ENCODE results near the gene DOK6.
"Not testable (repeated sequence)": the region's sequence is repeated elsewhere in the genome, so short reads cannot be mapped to it uniquely, and the experiment has no call there.

DOK6 gene

GRCh38 chr18:69879051-69879450 is 478.4 kb downstream of the DOK6 start:
- DNase-seq: not testable (repeated sequence)

- DNase-seq: no peak
Observed at GRCh38 chr18:69880083-69880482, 479.4 kb downstream of the DOK6 start.

- no peak for DNase-seq
Observed at GRCh38 chr18:69882965-69883668, 482.4 kb downstream of the DOK6 start.

GRCh38 chr18:69883781-69884180 is 483.1 kb downstream of the DOK6 start:
- no peak for DNase-seq

- no peak for DNase-seq
Observed at GRCh38 chr18:69885355-69885754, 484.7 kb downstream of the DOK6 start.

- DNase-seq: no peak
Observed at GRCh38 chr18:69885841-69886531, 485.3 kb downstream of the DOK6 start.

- DNase-seq: no peak
Observed at GRCh38 chr18:69887256-69887655, 486.6 kb downstream of the DOK6 start.

GRCh38 chr18:69889009-69889408 is 488.3 kb downstream of the DOK6 start:
- no peak for DNase-seq

GRCh38 chr18:69890558-69890957 is 489.9 kb downstream of the DOK6 start:
- no peak for DNase-seq

- DNase-seq: no peak
Observed at GRCh38 chr18:69894467-69894866, 493.8 kb downstream of the DOK6 start.

GRCh38 chr18:69895066-69896047 is 494.7 kb downstream of the DOK6 start:
- no peak for DNase-seq

- DNase-seq: no peak
Observed at GRCh38 chr18:69897397-69898108, 496.9 kb downstream of the DOK6 start.

GRCh38 chr18:69898241-69898861 is 497.7 kb downstream of the DOK6 start:
- no peak for DNase-seq
